ENCODE measurements around the gene GMIP. TPM values are rescaled to one million over a fixed set of nuclear protein-coding genes. Genes with fewer than 3 reads are reported as not detected.

Gene GMIP
- polyA plus RNA-seq, 1 of the 3 experiments (the other 2 are of a cell fraction), result 6.3 TPM

DNA sequence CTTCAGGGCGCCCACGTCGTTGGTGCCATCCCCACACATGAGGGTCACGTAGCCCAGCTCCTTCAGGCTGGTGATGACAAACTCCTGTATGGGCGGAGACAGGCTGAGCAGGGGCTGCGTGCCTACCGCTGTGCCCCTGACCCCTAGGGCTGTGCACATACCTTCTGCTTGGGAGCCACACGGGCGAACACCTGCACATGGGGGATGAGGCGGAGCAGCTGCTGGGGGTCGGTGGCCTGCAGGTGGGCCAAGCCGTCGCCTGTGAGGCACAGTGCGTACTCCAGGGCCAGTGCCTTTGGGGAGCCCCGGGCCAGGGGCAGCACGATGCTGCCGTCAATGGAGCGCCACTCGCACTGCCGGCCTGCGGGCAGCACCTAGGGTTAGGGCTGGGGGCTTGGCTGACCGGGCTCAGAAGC is 6.1 kb upstream of the GMIP start:
- Histone ChIP-seq H3K4me1 (ENCODE audit: control insufficient read depth in 1 of 2, insufficient read depth in 2 of 2, low read depth in 1 of 2, low read length in 1 of 2) (peaks cover 0 to 2% of the 10 kb centered on the region in 2 experiments; a peak in 1 of 4 replicates), H3K36me3 (replicated peaks in 1 of 2; ENCODE audit: control insufficient read depth in 1 of 2, insufficient read depth in 2 of 2, low read length in 1 of 2) (peaks cover 7 to 84% of the 10 kb centered on the region in 2 experiments), H3K79me2 (ENCODE audit: insufficient read depth) (no peaks in the 10 kb centered on the region), H3K9ac (no peak overlapping the region), H3K4me3 (ENCODE audit: low read depth in 2 of 2, low read length in 1 of 2) (no peak overlapping the region), H3K27ac (ENCODE audit: low read depth in 2 of 2, low read length in 1 of 2) (no peak overlapping the region), H2AFZ (ENCODE audit: low read depth) (no peak overlapping the region), H3K9me2 (no peaks in the 10 kb centered on the region), H4K20me1 (ENCODE audit: insufficient read depth) (no peaks in the 10 kb centered on the region), H3K4me2 (no peak overlapping the region), H3K27me3 (ENCODE audit: insufficient read depth) (no peaks in the 10 kb centered on the region), H3K9me3 (no peaks in the 10 kb centered on the region), H3F3A (replicated peaks; ENCODE audit: insufficient read depth) (peaks cover 3% of the 10 kb centered on the region)
- ChIA-PET POLR2A (no interaction called here), CTCF (interaction anchor here (2.6 to 5.5 kb wide), 2 partner anchors 95 to 117 kb away, joined by 9 to 49 read pairs; no protein-coding TSS in a partner anchor)
- DNase-seq, result no peak
- no peak for TF ChIP-seq CTCF (IDR thresholded peaks at IDR 0.05)
- TF ChIP-seq TAF1 (IDR thresholded peaks at IDR 0.05; ENCODE audit: borderline replicate concordance, low read depth, low read length), result no peak
- no peak for TF ChIP-seq POLR2AphosphoS5 (IDR thresholded peaks at IDR 0.05; ENCODE audit: low read depth, low read length)
- TF ChIP-seq, protein P1, sequence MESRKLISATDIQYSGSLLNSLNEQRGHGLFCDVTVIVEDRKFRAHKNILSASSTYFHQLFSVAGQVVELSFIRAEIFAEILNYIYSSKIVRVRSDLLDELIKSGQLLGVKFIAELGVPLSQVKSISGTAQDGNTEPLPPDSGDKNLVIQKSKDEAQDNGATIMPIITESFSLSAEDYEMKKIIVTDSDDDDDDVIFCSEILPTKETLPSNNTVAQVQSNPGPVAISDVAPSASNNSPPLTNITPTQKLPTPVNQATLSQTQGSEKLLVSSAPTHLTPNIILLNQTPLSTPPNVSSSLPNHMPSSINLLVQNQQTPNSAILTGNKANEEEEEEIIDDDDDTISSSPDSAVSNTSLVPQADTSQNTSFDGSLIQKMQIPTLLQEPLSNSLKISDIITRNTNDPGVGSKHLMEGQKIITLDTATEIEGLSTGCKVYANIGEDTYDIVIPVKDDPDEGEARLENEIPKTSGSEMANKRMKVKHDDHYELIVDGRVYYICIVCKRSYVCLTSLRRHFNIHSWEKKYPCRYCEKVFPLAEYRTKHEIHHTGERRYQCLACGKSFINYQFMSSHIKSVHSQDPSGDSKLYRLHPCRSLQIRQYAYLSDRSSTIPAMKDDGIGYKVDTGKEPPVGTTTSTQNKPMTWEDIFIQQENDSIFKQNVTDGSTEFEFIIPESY (IDR thresholded peaks at IDR 0.05; ENCODE audit: borderline replicate concordance, low read depth), result no peak
- TF ChIP-seq, protein P2, sequence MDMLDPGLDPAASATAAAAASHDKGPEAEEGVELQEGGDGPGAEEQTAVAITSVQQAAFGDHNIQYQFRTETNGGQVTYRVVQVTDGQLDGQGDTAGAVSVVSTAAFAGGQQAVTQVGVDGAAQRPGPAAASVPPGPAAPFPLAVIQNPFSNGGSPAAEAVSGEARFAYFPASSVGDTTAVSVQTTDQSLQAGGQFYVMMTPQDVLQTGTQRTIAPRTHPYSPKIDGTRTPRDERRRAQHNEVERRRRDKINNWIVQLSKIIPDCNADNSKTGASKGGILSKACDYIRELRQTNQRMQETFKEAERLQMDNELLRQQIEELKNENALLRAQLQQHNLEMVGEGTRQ (IDR thresholded peaks at IDR 0.05; ENCODE audit: borderline replicate concordance, low read depth, low read length), result no peak
- no peak for TF ChIP-seq ELF1 (IDR thresholded peaks at IDR 0.05)
- TF ChIP-seq, protein P3, sequence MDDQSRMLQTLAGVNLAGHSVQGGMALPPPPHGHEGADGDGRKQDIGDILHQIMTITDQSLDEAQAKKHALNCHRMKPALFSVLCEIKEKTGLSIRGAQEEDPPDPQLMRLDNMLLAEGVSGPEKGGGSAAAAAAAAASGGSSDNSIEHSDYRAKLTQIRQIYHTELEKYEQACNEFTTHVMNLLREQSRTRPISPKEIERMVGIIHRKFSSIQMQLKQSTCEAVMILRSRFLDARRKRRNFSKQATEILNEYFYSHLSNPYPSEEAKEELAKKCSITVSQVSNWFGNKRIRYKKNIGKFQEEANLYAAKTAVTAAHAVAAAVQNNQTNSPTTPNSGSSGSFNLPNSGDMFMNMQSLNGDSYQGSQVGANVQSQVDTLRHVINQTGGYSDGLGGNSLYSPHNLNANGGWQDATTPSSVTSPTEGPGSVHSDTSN (IDR thresholded peaks at IDR 0.05), result no peak
- no peak for TF ChIP-seq JUND (IDR thresholded peaks at IDR 0.05)
- TF ChIP-seq SIN3A (IDR thresholded peaks at IDR 0.05; ENCODE audit: borderline replicate concordance, low read depth, low read length), result no peak
- TF ChIP-seq, protein P4, sequence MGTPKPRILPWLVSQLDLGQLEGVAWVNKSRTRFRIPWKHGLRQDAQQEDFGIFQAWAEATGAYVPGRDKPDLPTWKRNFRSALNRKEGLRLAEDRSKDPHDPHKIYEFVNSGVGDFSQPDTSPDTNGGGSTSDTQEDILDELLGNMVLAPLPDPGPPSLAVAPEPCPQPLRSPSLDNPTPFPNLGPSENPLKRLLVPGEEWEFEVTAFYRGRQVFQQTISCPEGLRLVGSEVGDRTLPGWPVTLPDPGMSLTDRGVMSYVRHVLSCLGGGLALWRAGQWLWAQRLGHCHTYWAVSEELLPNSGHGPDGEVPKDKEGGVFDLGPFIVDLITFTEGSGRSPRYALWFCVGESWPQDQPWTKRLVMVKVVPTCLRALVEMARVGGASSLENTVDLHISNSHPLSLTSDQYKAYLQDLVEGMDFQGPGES (IDR thresholded peaks at IDR 0.05; ENCODE audit: low read depth, low read length), result no peak
- no peak for TF ChIP-seq EZH2phosphoT487 (IDR thresholded peaks at IDR 0.05; ENCODE audit: borderline replicate concordance, low read depth)
- TF ChIP-seq RCOR1 (IDR thresholded peaks at IDR 0.05; ENCODE audit: low read length), result no peak
- no peak for TF ChIP-seq REST (IDR thresholded peaks at IDR 0.05; ENCODE audit: low read depth, low read length)
- WGBS (ENCODE audit: low lambda C conversion rate), result 98% methylated on average over 15 of the region's 22 CpGs

Measured in SK-N-SH (cell line).